Body of pancreas (tissue), 4 donors: Measurements from ENCODE around the gene SH2B2. TPM values are rescaled to one million over a fixed set of nuclear protein-coding genes. Genes with fewer than 3 reads are reported as not detected.

Source experiments
- ATAC-seq: fragments of 150-250 bp; one replicate; pipeline ENCODE4 v1.9.1; 2016
- DNase-seq, 4 donors: peaks; one replicate each; pipeline ENCODE4 v3.0.0-alpha.2; 2019
- H3K27ac ChIP-seq, 4 donors: fragments of 200-600 bp; sonication (generic); 1 replicate in 3 of 4; 2 replicates in 1 of 4; pipeline versions ENCODE4 v1.5.1 to v1.6.1; 2016 to 2019; ENCODE audit warnings: mild to moderate bottlenecking in 1 of 4, mixed read lengths in 1 of 4, moderate library complexity in 1 of 4
- H3K27me3 ChIP-seq, 2 donors: fragments of 200-600 bp; sonication (generic); one replicate each; pipeline ENCODE4 v1.6.0; 2016; ENCODE audit warnings: mild to moderate bottlenecking in 1 of 2
- H3K36me3 ChIP-seq, 2 donors: fragments of 200-600 bp; sonication (generic); replicated peaks in 1 of 2; 2 replicates each; pipeline ENCODE4 v1.5.1; 2016; ENCODE audit warnings: low read depth in 2 of 2; ENCODE audit not compliant: insufficient read depth in 1 of 2
- H3K4me1 ChIP-seq: fragments of 200-600 bp; sonication (generic); one replicate; pipeline ENCODE4 v1.6.0; 2016
- H3K4me3 ChIP-seq, 2 donors: fragments of 200-600 bp; sonication (generic); 1 replicate in 1 of 2; 2 replicates in 1 of 2; pipeline ENCODE4 v1.5.1; 2016 to 2019
- H3K9me3 ChIP-seq, 3 donors: fragments of 200-600 bp; sonication (generic); 1 replicate in 2 of 3; 2 replicates in 1 of 3; pipeline ENCODE4 v1.5.1; 2016
- POLR2A ChIP-seq, 3 donors: fragments of 450-650 bp; IDR thresholded peaks; one replicate each; pipeline ENCODE4 v1.6.1; 2016; ENCODE audit warnings: antibody characterized with exemption in 3 of 3, mild to moderate bottlenecking in 2 of 3
- WGBS, 2 donors: methylation state at CpG; one replicate each; pipeline ENCODE4 v1.1.5; 2017; 5-methylcytosine and 5-hydroxymethylcytosine counted together
- intact Hi-C: fragments of 100-400 bp; cut with DNase I; formaldehyde crosslinking; loops from one replicate; pipeline ENCODE4 v1.15.1; 2023
- total RNA-seq, 2 donors: library from RNA; depleted of rRNA; stranded (reverse); fragments of >200 nt; gene quantifications; one replicate each; pipeline ENCODE4 v1.1.0, GENCODE V29; 2016
- TF ChIP-seq, protein P1 (sequence below), 7 experiments: fragments of 450-650 bp in 4 of 7; fragments of 200-600 bp in 3 of 7; sonication (generic) in 3 of 7; IDR thresholded peaks; one replicate each; pipeline ENCODE4 v1.5.1; 2016 to 2019; ENCODE audit warnings: antibody characterized with exemption in 7 of 7

Gene SH2B2
- total RNA-seq, 2 donors from 2014 or later: 1.0 to 6.3 TPM

DNA sequence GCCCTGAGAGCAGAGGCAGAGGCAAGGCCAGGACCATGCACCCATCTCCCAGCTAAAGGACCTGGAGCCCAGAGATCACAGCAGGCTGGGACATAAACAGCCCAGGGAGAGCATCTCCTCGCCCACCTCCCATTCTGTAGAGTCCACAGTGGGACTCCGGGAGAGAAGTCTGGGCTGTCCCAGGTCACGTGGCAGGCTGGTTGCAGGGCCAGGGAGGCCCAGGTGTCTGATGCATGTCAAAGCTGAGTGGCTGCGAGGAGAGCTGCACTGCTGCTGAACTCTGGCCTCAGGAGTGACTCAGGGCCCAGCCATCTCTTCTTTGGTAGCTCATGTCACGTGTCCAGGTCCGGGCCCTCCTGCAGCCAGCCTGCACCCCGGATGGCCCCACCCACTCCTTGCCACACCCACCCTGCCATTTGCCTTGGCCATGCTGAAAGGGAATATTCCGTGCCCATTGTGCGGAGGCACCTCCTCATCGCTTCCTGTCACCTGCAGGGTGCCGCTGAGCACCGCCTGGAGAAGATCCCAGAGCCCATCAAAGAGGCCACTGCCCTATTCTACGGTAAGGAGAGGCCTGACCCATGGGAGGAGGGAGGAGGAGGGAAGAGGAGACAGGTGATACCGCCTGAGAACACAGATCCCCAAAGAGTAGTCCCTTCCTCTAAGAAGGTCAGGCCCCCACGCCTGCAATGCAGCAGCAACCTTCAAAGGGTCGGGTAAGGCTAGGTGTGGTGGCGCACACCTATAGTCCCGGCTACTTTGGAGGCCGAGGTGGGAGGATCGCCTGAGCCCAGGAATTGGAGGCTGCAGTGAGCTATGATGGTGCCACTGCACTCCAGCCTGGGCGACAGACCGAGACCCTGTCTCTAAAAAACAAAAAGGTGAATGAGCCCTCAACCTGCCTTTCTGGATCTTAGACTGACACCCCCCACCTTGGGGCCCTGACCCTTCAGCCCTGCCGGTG is 12.6 kb upstream of the SH2B2 start:
- Histone ChIP-seq H3K27ac (no peak overlapping the region), H3K4me1 (no peaks in the 10 kb centered on the region), H3K36me3 (no peaks in the 10 kb centered on the region), H3K4me3 (no peak overlapping the region), H3K27me3 (no peaks in the 10 kb centered on the region), H3K9me3 (no peaks in the 10 kb centered on the region)
- WGBS, 2 donors: 82 to 93% methylated on average over 14 to 19 of the region's 23 CpGs
- intact Hi-C loops: loop anchor here (5.0 kb wide), 1 partner anchor 732 kb away; no protein-coding TSS in a partner anchor
- DNase-seq (no peak), ATAC-seq (no peak)
- TF ChIP-seq, protein P1, sequence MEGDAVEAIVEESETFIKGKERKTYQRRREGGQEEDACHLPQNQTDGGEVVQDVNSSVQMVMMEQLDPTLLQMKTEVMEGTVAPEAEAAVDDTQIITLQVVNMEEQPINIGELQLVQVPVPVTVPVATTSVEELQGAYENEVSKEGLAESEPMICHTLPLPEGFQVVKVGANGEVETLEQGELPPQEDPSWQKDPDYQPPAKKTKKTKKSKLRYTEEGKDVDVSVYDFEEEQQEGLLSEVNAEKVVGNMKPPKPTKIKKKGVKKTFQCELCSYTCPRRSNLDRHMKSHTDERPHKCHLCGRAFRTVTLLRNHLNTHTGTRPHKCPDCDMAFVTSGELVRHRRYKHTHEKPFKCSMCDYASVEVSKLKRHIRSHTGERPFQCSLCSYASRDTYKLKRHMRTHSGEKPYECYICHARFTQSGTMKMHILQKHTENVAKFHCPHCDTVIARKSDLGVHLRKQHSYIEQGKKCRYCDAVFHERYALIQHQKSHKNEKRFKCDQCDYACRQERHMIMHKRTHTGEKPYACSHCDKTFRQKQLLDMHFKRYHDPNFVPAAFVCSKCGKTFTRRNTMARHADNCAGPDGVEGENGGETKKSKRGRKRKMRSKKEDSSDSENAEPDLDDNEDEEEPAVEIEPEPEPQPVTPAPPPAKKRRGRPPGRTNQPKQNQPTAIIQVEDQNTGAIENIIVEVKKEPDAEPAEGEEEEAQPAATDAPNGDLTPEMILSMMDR (IDR thresholded peaks at IDR 0.05): no peak
- no peak for TF ChIP-seq POLR2A (IDR thresholded peaks at IDR 0.05)

DNA sequence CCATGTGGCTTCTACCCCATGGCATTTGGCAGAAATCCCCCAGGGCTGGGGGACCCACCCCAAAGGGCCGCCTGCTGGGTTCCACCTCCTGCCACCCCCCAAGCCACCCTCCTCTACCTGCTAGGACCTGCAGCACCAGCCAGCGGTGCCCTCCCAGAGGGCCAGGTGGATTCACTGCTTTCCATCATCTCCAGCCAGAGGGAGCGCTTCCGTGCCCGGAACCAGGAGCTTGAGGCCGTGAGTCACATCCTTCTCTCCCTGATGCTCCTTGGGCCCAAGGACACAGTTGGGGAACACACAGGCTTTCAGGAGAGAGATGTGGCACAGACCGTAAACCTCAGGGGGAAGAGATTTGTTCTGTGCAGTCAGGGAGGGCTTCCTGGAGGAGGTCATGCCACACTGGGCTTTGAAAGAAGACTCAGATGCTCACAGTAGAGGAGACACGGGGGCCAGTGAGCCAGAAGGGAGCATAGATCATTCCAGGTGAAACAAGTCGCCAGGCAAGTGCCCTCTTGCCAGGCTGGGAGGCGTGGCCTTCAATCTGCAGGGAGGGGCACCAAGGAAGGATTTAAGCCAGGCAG is 11.5 kb upstream of the SH2B2 start:
- TF ChIP-seq POLR2A (IDR thresholded peaks at IDR 0.05): no peak
- TF ChIP-seq, protein P1 (IDR thresholded peaks at IDR 0.05): no peak
- H3K27ac ChIP-seq: no peak overlapping the region
- ATAC-seq: no peak
- WGBS, 2 donors: 93 to 96% methylated on average over 6 to 10 of the region's 10 CpGs
- intact Hi-C loops: no loop called here
- no peaks in the 10 kb centered on the region for H3K4me1 ChIP-seq
- H3K4me3 ChIP-seq: no peak overlapping the region
- no peaks in the 10 kb centered on the region for H3K9me3 ChIP-seq
- no peaks in the 10 kb centered on the region for H3K27me3 ChIP-seq
- DNase-seq: no peak
- no peaks in the 10 kb centered on the region for H3K36me3 ChIP-seq

DNA sequence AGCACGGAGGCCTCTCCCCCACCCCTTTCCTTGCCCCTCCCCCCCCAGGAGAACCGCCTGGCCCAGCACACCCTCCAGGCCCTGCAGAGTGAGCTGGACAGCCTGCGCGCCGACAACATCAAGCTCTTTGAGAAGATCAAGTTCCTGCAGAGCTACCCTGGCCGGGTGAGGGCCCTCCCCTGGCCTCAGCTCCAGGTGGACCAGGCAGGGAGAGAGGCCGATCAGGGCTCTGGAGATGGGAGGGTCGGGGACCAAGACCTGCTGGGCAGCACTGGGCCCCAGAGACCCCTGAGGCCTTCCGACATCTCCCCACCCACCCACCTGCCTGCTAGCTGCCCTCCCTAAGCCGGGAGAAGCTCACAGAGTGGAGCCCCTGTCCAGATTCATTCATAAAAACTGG is 8.8 kb upstream of the SH2B2 start:
- H3K27ac ChIP-seq: no peak overlapping the region
- H3K9me3 ChIP-seq: no peaks in the 10 kb centered on the region
- no peak overlapping the region for H3K4me3 ChIP-seq
- H3K27me3 ChIP-seq: no peaks in the 10 kb centered on the region
- no peaks in the 10 kb centered on the region for H3K36me3 ChIP-seq
- intact Hi-C loops: no loop called here
- WGBS, 2 donors: 70 to 75% methylated on average over 2 to 6 of the region's 10 CpGs
- TF ChIP-seq POLR2A (IDR thresholded peaks at IDR 0.05): no peak
- TF ChIP-seq, protein P1 (IDR thresholded peaks at IDR 0.05): no peak
- ATAC-seq (no peak), DNase-seq (no peak)
- H3K4me1 ChIP-seq: no peaks in the 10 kb centered on the region

DNA sequence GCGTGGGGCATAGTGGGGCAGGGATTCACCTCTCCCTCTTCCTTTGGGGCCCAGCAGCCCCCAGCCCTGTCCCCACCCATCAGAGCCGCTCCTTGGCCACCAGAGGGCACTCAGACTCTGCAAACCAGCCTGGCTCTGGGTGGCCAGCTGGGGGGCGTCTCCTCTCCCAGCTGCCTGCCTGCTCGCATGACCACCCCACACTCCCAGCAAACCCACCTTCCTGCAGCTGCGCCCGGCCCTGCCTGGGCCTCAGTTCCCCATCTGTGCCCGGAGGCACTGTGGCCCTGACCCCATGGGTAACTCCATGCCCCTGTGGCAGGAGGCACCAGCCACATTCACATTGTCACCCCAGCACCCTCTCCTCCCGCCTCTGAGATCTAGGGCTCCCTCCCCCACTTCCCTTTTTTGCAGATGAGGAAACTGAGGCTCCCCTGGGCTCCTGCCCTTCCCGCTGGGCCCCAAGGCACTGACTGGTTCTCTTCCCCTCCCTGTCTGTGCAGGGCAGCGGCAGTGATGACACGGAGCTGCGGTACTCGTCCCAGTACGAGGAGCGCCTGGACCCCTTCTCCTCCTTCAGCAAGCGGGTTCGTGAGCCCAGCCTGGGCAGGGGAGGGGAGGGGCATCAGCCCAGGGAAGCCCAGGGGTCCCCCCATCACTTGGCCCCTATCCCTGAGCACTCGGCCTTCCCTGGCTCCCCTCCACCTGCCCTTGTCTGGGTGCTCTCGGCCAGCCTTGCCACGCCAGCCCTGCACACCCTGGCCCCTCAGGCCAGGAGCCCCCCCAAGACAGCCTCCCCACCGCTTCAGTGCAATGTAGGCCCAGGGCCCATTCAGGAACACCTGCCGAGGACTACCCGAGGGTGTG is 6.9 kb upstream of the SH2B2 start:
- WGBS, 2 donors: 52 to 64% methylated on average over 13 to 21 of the region's 23 CpGs

More for the DNA sequence above, 6.9 kb upstream of the SH2B2 start:
- Histone ChIP-seq H3K9me3 (no peaks in the 10 kb centered on the region), H3K4me1 (no peaks in the 10 kb centered on the region), H3K27ac (no peak overlapping the region), H3K36me3 (no peaks in the 10 kb centered on the region), H3K27me3 (no peaks in the 10 kb centered on the region), H3K4me3 (no peak overlapping the region)
- intact Hi-C loops: loop anchor here (5.0 kb wide), 1 partner anchor 113 kb away; no protein-coding TSS in a partner anchor
- ATAC-seq (peak; percentile 58), DNase-seq (peak; percentile 41 to 60 (median 47))
- TF ChIP-seq, protein P1 (IDR thresholded peaks at IDR 0.05): peak; percentile 45 to 78 (median 71)
- TF ChIP-seq POLR2A (IDR thresholded peaks at IDR 0.05): no peak
